DMS153 (cell line): ENCODE measurements around the gene SOX12.
"Not testable (repeated sequence)": the region's sequence is repeated elsewhere in the genome, so short reads cannot be mapped to it uniquely, and the experiment has no call there.

ENCODE experiments used
- DNase-seq: peaks from one replicate; lab custom pipeline; 2025; lab: John Stamatoyannopoulos, UW

SOX12 gene

DNA sequence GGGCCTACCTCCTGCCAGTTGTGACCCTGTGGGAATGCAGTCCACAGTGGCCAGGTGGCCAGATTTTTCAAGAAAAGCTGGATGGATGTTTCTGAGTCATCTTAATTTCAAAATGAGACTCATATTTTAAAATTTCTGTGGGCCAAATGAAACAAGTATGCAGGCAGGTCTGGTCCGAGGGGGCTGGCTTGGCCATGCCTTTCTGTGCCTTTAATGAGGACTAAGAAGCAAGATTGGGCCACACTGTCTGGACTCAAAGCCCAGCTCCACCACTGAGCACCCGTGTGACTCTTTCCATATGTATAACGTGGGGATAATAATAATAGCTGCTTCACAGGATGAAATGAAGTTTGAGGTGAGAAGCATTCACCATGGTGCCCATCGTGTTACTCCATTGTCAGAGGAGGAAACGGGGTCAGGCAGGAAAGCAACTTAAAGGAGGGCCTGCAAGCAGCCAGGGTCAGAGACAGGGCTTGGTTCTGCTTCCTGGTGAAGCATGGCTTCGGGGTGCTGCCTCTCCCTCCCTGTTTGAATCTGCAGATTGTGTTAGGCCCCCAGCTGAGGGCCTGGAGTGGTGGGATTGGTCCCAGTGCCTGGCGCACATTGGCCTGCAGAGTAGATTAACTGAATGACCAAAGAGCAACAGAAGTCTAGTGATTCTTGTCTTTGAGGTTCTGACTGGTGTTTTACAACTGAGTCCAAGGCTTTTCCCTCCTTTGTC is 3.8 kb downstream of the SOX12 start:
- no peak for DNase-seq

DNA sequence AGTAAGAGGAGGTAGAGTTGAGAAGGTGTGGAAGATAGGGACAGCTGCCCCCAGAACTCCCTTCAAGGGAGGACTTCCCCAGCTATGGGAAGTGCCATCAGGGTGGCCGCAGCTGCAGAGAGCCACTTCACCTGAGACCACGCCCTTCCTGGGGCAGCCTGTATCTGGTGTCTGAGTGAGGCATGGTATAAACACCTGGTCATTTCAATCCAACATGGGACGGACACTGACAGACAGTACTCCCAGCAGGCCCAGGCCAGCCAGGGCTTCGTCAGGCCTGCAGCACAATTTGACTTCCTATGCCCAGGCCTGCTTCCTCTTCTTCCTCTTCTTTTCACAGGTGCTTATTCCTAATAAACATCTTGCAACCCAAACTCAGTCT is 4.5 kb downstream of the SOX12 start:
- peak; percentile 28 for DNase-seq

DNA sequence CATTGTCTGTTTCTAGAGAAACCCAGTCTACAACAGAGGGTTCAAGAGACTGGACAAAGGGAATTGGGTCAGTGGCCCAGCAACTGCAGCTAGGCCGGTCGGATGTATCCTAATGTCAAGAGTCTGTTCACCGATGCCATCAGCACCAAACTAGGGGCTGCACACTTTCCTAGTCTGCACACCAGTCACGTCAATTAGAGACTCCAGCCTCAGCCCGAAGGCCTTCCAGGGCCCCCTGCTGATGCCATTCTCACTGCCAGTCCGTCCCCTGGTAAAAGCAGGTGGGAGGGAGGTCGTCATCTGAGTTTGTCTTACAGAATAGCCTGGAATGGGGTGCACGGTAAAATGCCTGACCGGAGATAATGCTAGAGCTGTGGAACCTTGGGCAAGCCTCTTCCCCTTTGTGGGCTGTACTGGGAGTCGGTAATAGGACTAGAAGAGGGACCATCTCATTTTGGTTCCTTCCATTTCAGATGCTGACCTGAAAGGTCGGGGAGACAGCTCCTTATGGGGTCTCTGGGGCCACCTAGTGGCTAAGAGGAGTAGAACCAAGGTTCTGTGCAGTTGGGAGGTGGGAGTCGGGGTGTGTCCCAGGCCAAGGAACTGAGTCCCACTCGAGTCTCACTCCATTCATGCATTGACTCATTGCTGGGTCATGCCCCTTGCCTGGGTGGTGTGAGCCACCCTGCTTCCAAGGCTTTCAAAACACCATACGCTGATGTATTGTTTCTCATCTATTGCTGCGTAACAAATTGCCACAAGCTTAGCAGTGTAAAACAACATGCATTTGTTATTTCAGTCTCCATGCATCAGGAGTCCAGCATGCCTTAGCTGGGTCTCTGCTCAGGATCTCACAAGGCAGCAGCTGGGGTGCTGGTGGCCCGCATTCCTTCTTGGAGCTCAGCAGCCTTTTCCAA is 5.1 kb downstream of the SOX12 start:
- peak; percentile 23 for DNase-seq

DNA sequence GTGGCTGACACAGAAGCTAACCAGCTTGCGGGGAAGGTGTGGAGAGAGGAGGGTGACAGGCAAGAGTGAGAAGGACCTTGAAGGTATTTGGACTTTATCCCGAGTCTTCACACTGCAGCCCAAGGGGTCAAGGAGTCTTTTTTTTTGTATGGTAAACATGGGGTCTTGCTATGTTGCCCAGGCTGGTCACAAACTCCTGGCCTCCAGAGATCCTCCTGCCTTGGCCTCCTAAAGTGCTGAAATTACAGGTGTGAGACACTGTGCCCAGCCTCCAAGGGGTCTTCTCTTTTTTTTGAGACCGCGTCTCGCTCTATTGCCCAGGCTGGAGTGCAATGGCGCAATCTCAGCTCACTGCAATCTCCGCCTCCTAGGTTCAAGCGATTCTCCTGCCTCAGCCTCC is 9.2 kb downstream of the SOX12 start:
- no peak for DNase-seq

DNA sequence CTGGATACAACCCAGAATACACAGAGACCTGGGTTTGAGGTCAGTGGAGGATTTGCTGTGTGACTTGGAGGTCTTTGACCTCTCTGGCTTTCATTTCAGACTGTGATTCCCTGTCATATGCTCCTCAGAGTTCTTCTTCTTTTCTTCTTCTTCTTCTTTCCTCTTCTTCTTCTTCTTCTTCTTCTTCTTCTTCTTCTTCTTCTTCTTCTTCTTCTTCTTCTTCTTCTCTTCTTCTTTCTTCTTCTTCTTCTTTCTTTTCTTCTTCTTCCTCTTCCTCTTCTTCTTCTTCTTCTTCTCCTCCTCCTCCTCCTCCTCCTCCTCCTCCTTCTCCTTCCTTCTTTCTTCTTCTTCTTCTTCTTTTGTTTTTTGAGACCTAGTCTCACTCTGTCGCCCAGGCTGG is 10.7 kb downstream of the SOX12 start:
- not testable (repeated sequence) for DNase-seq

DNA sequence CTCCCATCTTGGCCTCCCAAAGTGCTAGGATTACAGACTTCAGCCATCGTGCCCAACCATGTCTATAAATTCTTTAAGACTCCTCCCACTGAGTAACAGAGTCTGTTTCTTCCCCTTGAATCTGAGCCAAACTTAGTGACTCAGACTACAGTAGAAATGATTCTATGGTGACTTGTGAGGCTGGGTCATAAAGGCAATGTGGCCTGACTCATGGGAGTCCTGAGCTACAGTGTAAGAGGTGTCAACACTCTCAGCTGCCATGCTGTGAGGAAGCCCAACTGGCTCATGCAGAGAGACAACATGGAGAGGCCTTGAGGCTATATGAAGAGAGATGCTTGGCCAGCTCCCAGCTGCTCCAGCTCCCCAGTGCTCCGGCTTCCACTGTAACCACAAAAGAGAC is 16.3 kb downstream of the SOX12 start:
- DNase-seq: no peak

DNA sequence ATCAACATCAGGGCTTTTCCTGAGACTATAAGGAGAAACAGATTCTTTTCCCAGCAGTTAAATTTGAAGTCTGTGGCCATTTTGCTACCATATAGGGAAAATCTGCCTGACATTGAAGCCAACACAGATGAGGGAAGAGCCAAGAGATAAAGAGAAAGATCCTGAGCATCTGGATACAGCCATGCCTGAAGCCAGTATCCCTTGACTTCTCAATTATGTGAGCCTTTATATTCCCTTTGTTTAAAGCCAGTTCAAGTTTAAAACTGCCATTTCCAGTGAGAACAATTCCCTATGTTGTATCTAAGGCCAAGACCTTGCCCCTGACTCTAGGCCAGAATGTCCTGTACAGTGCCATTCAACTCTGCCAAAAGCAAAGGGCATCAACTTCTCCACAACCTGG is 17.8 kb downstream of the SOX12 start:
- no peak for DNase-seq

DNA sequence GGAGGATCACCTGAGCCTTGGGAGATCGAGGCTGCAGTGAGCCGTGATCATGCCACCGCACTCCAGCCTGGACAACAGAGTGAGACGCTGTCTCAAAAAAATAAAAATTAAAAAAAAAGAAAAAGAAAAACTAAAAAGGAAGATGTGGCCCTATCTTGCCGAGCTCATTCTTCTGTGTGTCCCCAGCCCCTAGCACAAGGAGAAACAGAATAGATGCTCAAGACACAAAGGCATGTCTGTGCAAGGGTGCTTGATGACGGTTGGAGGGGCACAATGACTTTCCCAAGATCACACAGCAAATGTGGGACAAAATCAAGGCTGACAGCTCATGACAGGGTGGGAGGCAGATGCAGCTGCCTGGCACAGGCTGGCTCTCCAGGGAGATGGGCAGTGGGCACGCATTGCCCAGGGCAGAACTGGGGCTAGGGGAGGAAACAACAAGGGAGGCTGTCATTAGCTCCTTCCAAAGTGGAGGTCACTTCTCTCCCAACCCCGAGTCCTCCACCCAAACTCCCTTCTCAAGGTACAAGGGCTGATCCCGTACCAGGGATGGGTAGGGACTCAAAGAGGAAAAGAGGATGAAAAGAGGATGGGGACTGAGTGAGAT is 20.8 kb downstream of the SOX12 start:
- DNase-seq: no peak

DNA sequence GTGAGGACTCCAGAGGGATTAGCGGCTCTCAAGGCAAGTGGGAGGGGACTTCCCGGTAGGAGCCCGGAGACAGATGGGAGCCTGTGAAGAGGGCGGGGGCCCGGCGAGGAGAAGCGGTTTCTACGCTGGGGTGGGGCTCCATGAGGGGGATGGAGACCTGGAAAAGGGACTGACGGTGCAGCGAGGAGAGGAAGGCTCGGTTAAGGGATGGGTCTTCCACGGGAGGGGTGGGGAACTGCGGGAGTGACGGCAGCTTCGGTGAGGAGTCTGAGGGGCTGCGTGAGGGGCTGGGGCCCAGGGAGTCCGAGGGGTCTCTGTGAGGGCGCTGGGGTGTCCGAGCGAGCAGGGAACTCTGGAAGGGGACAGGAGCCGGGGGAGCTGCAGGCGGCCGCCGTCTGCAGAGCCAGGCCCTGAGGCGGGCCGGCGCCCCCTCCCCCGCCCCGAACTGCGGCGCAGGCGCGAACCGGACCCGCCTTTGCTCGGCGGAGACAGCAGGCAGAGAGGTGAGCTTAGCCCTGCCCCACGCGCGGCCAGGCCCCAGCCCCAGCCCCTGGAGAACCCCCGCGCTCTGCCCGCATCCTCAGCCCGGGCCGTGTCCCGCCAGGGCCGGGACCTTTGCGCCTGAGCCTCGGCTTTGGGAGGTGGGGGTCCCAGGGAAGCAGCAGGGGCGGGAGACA is 21.4 kb downstream of the SOX12 start, which contains the start of gene NRSN2:
Gene NRSN2, plus strand, starts transcription at position 472 of the 677 bp plus-strand sequence. CDS start 2,533 bp downstream, outside the sequence.
- DNase-seq: peak; percentile 50

DNA sequence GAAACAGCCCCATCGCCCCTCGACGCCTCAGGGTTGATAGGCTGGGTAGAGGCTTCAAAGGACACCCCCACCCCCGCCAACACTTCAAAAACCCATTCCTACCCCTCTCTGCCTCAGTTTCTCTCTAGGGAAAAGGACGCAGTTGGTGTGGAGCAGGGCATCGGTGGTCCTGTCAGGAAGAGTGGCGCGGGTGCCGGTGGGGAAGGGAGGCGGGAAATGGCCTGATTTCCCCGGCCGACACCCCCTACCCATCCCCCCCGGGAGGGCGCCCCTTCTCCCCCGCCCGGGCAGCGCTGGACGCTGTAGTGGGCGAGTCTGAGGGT is 21.9 kb downstream of the SOX12 start:
- no peak for DNase-seq

DNA sequence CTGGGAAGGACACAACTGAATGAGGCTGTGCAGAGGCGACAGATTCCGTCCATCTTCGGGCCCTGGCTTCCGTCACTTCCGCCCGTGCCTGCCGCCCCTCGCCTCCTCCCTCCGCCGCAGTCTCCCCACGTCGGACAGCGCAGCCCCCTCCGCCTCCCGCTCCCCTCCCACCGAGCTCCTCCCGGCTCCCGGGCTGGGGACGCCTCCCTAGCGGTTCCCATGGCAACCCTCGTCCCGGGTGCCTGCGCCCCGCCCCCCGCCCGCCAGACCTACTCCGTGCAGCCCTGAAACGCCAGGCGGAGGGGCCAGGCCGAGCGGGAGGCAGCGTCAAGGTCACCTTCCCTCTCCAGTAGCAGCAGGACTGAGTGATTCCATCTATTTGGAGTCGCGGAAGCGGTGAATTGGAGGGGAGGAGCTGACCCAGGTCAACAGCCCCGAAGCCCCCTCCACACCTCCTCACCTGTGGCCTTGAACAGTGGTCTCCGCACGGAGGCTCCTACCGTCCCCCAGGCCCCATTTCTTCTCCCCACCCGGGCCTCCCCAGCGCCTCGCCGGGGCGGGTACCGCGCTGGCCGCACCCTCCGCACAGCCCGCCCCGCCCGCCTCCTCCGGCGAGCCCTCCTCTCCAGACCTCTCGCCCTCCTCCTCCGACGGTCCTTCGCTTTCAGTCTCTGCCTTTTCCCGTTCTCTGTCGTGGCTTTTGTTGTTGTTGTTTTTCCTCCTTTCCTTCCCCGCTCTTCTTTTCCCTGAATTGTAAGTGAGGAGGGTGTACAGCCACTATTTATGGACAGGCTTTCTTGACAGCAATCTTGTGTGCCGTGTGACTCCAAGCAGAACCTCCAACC is 22.5 kb downstream of the SOX12 start:
- DNase-seq: peak; percentile 92

DNA sequence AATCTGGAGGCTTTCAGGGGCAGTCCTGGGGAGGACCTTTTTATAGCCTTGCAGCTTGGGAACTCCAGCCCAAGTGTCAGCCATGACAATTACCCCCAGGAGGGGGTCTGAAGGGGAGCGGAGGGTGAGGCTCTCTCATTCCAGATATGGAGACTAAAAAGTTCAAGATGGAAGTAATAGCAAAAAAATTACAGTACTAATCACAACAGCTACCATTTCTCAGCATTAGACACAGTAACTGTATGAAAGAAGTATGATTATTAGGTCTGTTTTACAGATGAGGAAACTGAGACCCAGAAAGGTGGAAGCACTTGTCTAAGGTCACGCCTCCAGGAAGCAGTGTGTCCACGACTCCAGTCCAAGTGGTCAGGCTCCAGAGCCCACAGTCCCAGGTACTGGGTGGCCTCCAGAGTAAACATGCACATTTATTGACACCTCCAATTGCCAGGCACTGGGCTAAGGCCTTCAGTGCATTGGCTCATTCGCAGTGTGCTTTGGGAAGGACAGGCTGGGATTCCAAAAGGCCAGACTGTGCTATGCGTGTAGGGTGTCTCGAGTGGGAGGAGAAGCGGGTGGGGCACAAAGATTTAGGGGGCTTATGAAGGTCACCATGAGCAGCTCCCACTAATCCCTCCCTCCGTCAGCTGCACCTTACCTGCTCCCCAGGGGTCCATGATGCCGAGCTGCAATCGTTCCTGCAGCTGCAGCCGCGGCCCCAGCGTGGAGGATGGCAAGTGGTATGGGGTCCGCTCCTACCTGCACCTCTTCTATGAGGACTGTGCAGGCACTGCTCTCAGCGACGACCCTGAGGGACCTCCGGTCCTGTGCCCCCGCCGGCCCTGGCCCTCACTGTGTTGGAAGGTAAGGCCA is 23.9 kb downstream of the SOX12 start:
- no peak for DNase-seq

DNA sequence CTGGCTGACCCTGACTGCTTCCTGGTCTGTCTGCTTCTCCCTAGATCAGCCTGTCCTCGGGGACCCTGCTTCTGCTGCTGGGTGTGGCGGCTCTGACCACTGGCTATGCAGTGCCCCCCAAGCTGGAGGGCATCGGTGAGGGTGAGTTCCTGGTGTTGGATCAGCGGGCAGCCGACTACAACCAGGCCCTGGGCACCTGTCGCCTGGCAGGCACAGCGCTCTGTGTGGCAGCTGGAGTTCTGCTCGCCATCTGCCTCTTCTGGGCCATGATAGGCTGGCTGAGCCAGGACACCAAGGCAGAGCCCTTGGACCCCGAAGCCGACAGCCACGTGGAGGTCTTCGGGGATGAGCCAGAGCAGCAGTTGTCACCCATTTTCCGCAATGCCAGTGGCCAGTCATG is 27.8 kb downstream of the SOX12 start:
- DNase-seq: no peak

DNA sequence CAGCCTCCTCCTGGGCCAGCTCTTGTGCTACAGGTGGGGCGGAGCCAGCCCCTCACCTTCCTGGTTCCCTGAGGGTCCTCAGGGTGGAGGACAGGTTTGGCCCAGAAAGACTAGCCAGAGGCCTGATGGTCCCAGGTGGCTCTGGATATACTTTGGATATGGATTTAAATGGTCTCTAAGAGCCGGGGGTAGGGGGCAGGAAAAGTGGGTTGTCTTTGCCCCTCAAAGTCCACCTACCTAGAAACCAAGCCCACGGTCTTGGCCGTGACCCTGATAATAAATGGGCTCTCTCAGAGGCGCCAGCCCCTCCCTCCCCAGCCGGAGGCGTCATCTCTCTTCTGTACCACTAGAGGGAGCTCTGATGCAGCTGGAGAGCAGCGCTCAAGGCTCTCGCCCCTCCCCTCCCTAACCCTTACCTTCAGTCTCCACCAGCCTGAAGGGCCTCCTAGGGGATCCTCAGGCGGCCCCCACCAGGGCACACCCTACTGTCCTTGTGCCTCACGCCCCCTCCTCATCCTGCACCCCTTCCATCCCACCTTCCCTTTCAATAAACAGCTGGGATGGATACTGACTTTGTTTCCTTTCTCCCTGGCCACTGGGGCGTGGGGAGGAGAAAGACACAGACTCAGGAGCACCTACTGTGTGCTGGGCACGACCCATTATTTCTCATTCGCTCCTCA is 29.1 kb downstream of the SOX12 start:
- peak; percentile 13 for DNase-seq

DNA sequence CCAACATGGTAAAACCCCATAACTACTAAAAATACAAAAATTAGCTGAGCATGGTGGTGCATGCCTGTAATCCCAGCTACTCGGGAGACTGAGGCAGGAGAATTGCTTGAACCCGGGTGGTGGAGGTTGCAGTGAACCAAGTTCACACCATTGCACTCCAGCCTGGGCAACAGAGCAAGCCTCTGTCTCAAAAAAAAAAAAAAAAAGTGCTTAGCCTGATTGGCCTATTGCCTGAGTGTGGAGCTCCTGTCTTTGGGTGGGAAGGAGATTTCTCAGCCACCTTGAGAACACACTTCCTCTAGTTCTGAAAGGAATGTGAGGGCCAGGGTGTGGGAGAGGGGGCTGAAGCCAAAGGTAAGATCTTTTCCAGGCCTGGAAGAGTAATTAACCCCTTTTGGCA is 30.8 kb downstream of the SOX12 start:
- not testable (repeated sequence) for DNase-seq

DNA sequence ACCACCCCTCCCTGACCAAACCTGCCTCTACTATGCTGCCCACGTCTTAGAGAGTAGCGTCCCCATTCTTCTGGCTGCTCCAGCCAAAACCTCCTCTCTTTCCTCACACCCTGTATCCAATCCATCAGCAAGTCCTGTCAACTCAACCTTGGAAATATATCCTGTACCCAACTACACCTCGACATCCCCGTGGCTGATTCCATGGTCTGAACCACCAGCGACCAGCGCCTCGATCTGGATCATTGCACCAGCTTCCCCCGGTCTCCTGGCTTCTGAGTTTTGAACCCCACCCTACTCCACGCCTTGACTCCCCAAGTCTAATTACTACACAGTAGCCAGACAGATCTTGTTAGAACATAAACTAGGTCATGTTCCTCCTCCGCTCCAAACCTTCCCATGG is 31.4 kb downstream of the SOX12 start:
- DNase-seq: no peak

DNA sequence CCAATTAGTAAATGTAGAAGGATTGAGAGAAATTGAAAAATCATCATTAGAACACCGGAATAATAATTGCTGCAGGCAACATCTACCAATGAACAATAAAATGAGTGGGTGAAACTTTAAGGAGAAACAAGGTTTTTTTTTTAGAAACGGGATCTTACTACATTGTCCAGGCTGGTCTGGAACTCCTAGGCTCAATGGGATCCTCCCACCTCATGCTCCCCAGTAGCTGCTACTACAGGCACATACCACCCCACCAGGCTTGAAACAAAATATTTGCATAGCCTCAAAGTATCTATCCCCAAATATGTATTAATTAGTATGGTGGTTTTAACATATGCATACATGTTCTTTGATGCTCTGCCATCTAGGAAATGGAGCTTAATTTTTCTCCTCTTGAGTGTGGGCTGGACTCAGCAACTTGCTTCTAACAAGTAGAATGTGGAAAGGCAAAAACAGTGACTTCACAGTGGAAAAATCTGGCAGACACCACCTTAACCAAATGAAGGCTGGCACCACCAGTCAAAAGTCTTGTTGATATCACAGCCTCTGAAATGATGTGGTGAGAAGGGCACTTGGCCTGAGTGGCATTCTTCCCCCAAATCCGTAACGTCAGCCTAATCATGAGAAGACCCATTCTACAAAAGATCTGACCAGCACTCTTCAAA is 33.7 kb downstream of the SOX12 start:
- DNase-seq: no peak

DNA sequence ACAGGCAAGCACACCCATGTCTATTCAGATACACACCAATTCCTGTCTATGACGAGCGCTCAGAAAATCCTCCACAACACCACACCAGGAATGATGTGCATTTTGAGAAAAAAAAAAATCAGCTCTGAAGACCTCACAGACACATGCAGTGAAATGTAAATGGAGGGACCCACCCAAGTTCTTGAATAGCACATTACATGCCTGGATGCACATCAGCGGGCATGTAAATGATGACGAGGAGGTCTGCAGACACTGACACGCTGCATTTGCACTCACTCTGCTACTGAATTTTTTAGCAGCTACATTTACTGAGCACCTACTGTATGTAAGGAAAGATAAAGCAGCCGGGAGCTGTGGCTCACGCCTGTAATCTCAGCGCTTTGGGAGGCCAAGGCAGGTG is 36.2 kb downstream of the SOX12 start:
- DNase-seq: no peak
